Activated CD4-positive, alpha-beta T cell treated with anti-CD3 and anti-CD28 coated beads, Interleukin-2, amount 50 U/mL, for 16 hours (primary cell): ENCODE measurements around the gene TMCC1.
"Not testable (repeated sequence)": the region's sequence is repeated elsewhere in the genome, so short reads cannot be mapped to it uniquely, and the experiment has no call there.

ENCODE experiments used
- DNase-seq: peaks from one replicate; pipeline ENCODE4 v3.0.0-alpha.2; 2020

TMCC1 gene

GRCh38 chr3:129768728-129769127 lies 124.8 kb downstream of the TMCC1 start:
- DNase-seq: no peak

GRCh38 chr3:129766135-129766534 lies 127.4 kb downstream of the TMCC1 start:
- no peak for DNase-seq

GRCh38 chr3:129764090-129764489 lies 129.4 kb downstream of the TMCC1 start:
- no peak for DNase-seq

GRCh38 chr3:129758785-129759320 lies 134.7 kb downstream of the TMCC1 start:
- DNase-seq: no peak

- no peak for DNase-seq
Observed at GRCh38 chr3:129758306-129758705, 135.2 kb downstream of the TMCC1 start.

GRCh38 chr3:129756871-129757270 lies 136.6 kb downstream of the TMCC1 start:
- DNase-seq: no peak

- not testable (repeated sequence) for DNase-seq
Observed at GRCh38 chr3:129751105-129751504, 142.4 kb downstream of the TMCC1 start.

- peak; percentile 60 for DNase-seq
Observed at GRCh38 chr3:129749692-129750091, 143.8 kb downstream of the TMCC1 start.

GRCh38 chr3:129747992-129748391 lies 145.5 kb downstream of the TMCC1 start:
- peak; percentile 64 for DNase-seq

- no peak for DNase-seq
Observed at GRCh38 chr3:129747136-129747535, 146.4 kb downstream of the TMCC1 start.

DNA sequence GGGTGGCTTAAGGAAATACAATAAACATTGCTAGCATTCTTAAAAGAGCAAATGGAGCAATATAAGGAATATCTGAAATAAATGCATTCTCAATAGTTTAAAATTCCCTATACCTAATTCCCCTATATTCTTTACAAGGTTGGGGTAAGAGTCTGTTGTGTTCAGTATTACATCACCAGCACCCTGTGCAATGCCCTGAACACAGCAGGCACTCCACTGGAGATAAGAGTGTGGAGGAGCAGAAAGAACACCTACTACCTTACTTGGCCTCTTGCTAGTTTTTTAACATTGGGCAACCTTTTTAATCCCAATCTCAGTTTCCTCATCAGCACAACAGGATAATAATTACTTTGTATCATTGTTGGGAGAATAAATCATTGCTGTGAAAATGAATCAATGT lies 146.9 kb downstream of the TMCC1 start:
- no peak for DNase-seq

GRCh38 chr3:129745253-129745652 lies 148.3 kb downstream of the TMCC1 start:
- no peak for DNase-seq

DNA sequence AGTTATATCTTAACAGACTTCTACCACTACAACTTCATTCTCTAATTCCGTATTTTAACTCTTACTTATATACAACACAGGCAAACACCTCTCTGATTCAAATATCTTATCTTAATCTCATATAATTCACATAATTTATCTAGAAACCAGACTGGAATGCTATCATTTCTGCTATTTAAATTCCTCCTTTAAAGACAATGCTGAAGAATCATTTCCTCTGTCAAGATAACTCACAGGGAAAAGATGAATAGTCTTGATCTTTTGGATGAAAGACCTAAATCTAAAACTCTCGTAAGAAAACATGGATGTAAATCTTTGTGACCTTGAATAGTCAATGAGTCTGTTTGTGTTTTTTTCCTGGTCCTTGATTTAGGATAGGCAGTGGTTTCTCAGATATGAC lies 151.7 kb downstream of the TMCC1 start:
- no peak for DNase-seq

DNA sequence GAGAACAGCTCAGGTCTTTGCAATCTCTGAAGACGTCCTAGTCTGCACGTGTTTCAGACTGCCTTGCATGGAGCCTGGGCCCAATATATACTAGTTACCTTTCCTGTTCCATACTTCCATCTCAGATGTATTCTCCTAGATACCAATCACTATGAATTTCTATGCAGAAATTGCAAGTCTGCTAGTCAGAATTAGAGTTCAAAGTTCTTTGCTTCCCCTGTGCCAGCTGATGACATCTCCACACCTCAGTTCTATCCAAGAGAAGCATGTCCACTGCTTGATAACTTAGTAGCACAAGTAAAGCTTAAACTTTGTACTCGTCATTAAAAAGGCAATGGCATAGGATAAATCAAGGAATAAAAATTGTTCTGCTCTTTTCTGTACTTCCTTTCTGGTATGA lies 153.4 kb downstream of the TMCC1 start:
- no peak for DNase-seq

DNA sequence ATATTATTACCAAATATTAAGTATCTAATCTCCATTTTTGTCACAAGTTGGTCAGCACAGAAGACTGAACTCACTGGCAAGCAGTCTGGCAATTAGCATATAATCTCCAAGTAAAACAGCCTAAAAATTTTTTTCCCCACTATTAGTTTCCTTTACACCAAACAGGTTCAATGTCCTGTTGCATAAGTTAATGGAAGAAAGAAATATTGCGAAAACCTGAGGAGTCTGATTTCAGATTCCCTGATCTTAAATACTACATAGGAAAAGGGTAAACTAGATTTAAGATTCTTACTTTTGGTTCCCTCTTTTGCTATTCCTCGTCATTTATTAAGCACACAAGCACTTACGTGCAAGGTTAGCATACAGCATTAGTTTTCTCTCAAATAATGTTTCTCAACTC lies 153.9 kb downstream of the TMCC1 start:
- no peak for DNase-seq

DNA sequence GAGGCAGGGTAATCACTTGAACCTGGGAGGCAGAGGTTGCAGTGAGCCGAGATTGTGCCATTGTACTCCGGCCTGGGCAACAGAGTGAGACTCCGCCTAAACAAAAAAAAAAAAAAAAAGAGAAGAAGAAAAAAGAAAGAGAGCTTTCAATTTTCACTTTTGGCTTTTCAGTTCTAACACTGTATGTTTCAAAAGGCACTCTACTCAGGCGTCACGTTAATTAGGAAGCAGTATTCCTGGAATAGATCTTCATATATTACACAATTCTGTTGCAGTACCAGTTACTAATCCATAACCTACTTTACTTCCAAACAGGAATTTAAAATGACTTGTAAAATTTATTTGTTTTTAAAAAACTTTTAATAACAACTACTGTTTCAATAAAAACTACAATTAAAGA lies 155.3 kb downstream of the TMCC1 start:
- no peak for DNase-seq

DNA sequence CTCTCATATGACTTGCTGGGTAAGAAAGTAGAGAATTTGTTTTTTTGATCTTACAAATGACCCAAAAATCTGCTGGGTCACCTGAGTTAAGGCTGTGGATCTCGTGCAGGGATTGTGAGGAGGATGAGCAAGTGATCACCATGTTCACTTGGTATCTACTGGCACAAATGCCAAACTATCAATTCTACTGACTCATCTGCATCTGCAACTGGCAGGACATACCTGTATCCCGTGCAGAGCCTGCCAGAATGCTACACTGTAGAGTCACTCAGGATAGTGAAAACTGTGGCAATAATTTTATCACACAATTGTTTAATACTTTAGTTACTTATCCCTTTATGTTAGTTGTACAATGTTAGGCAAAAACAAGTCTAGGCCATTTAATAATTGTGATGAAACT lies 157.4 kb downstream of the TMCC1 start:
- DNase-seq: no peak

DNA sequence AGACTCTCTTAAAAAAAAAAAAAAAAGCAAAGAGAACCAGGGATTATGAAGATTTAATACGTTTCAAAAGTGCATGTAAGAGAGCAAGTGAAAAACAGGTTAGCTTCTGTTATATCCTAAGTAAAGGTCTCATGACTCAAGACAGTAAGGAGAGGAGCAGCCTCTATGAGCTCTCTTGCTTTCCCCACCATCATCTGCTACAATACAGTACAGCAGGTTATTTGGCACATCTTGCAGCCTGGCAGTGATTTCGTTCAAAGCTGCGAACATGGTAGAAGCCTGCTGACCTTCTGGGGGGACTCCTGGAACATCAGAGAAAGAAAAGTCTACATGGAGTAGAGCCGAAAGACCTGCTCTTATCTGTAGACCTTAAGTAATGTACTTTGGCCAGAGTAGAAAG lies 157.9 kb downstream of the TMCC1 start:
- DNase-seq: no peak

GRCh38 chr3:129734449-129734848 lies 159.1 kb downstream of the TMCC1 start:
- no peak for DNase-seq

DNA sequence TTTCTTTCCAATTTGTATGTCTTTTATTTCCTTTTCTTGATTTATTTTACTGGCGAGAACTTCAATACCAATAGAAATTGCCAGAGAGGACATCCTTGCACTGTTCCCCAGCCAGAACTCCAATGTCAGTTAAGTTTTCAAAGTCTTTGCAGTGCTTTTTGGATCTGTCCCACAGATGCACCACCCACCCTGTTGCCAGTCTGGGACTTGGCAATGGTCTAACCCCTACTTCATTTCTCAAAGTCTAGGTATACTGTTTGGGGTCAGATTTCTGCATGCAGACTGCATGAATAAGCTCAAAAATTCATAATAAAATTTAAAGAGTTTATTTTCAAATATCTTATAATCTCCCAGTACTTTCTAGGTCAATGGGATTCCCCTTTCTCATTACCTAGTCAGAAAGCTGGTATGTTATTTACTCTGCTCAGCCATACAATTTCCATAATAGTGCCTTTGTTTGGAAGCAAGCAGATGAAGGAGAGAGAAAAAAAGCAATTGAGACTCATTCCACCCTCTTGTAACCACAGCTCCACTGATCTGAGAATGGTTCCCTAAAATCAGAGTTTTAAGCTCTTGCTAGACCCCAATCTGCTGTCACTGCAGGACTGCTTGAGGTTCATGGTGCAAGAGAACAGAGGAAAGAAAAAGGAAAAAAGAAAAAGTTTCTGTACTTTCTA lies 161.2 kb downstream of the TMCC1 start:
- DNase-seq: no peak

DNA sequence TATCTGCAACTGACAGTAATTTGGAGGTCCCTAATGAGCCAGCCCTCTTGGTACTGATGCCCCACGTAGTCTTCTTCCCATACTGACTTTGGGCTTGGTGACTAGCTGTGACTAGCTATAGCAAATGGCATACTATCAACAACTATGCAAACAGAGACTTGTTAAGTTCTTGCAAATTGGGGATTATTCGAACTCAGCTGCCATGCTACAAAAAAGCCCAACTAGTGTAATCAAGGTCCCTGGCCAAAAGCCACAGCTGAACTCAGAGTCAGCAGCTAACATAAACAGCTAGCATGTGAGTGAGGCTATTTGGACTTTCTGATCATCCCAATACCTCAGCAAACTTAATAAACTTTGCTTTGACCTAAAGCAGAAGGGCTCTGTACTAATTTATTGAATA lies 165.8 kb downstream of the TMCC1 start:
- no peak for DNase-seq

GRCh38 chr3:129723558-129724324 lies 169.8 kb downstream of the TMCC1 start:
- DNase-seq: no peak

GRCh38 chr3:129722527-129722926 lies 171.0 kb downstream of the TMCC1 start:
- no peak for DNase-seq

GRCh38 chr3:129718201-129718600 lies 175.3 kb downstream of the TMCC1 start:
- no peak for DNase-seq
